BLaER1 (cell line): Measurements from ENCODE around the gene IL2RG.
A peak's percentile ranks its signal among the peaks of the same experiment; 100 is the strongest.

Source experiments
- H3K27ac ChIP-seq: shearing (Covaris generic); formaldehyde crosslinking; 2 replicates; pipeline ENCODE4 v1.8.1; 2022
- H3K27me3 ChIP-seq: shearing (Covaris generic); formaldehyde crosslinking; 2 replicates; pipeline ENCODE4 v1.8.1; 2022
- H3K36me3 ChIP-seq: shearing (Covaris generic); formaldehyde crosslinking; 2 replicates; pipeline ENCODE4 v1.8.1; 2022
- H3K4me1 ChIP-seq: shearing (Covaris generic); formaldehyde crosslinking; 2 replicates; pipeline ENCODE4 v1.8.1; 2022
- H3K4me2 ChIP-seq: shearing (Covaris generic); formaldehyde crosslinking; 2 replicates; pipeline ENCODE4 v1.8.1; 2022
- H3K4me3 ChIP-seq: shearing (Covaris generic); formaldehyde crosslinking; 2 replicates; pipeline ENCODE4 v1.8.1; 2022
- H3K9ac ChIP-seq: shearing (Covaris generic); formaldehyde crosslinking; 2 replicates; pipeline ENCODE4 v1.8.1; 2022
- H3K9me3 ChIP-seq: shearing (Covaris generic); formaldehyde crosslinking; 2 replicates; pipeline ENCODE4 v1.8.1; 2022
- H4K20me1 ChIP-seq: shearing (Covaris generic); formaldehyde crosslinking; 2 replicates; pipeline ENCODE4 v1.8.1; 2022
- Cebpa-rat ChIP-seq: shearing (Covaris generic); IDR thresholded peaks from 2 replicates; pipeline ENCODE4 v1.8.1; 2022

The IL2RG gene

GRCh38 chrX:71111921-71112431 lies 599 bp upstream of the IL2RG start:
- Histone ChIP-seq H3K27me3 (peaks cover 81% of the 10 kb centered on the region), H3K36me3 (no peaks in the 10 kb centered on the region; the same call in 1 of the 2 replicates), H3K9me3 (no peaks in the 10 kb centered on the region), H3K4me1 (peaks cover 55% of the 10 kb centered on the region), H3K4me3 (peak overlapping the region; percentile 67), H4K20me1 (no peaks in the 10 kb centered on the region), H3K4me2 (peak overlapping the region; percentile 86), H3K9ac (peak overlapping the region; percentile 72), H3K27ac (peak overlapping the region; percentile 78)
- TF ChIP-seq Cebpa-rat = no peak

- Histone ChIP-seq H3K4me2 (peak overlapping the region; percentile 86), H3K4me3 (peak overlapping the region; percentile 67), H3K4me1 (peaks cover 84% of the 10 kb centered on the region), H4K20me1 (no peaks in the 10 kb centered on the region), H3K9ac (peak overlapping the region; percentile 76), H3K36me3 (no peaks in the 10 kb centered on the region; the same call in 1 of the 2 replicates), H3K27me3 (peaks cover 89% of the 10 kb centered on the region), H3K9me3 (no peaks in the 10 kb centered on the region), H3K27ac (peak overlapping the region; percentile 78)
- TF ChIP-seq Cebpa-rat = no peak
Measured at GRCh38 chrX:71109051-71109450, 2.3 kb downstream of the IL2RG start.

- peak overlapping the region; percentile 76 for H3K9ac ChIP-seq
- TF ChIP-seq Cebpa-rat = no peak
- H3K4me2 ChIP-seq = peak overlapping the region; percentile 86
Measured at GRCh38 chrX:71107762-71108360, 3.5 kb downstream of the IL2RG start.

GRCh38 chrX:71107245-71107644 lies 4.1 kb downstream of the IL2RG start:
- no peak for TF ChIP-seq Cebpa-rat
- peaks cover 90% of the 10 kb centered on the region for H3K4me1 ChIP-seq
- H3K27me3 ChIP-seq = peaks cover 84% of the 10 kb centered on the region
- peak overlapping the region; percentile 86 for H3K4me2 ChIP-seq
- no peaks in the 10 kb centered on the region for H3K9me3 ChIP-seq
- no peak overlapping the region; the same call in 1 of the 2 replicates for H3K4me3 ChIP-seq
- H3K36me3 ChIP-seq = no peaks in the 10 kb centered on the region; the same call in 1 of the 2 replicates
- H4K20me1 ChIP-seq = no peaks in the 10 kb centered on the region
- peak overlapping the region; percentile 76 for H3K9ac ChIP-seq
- H3K27ac ChIP-seq = peak overlapping the region; percentile 78

More at GRCh38 chrX:71107762-71108360, 3.5 kb downstream of the IL2RG start:
- Histone ChIP-seq H3K4me1 (peaks cover 90% of the 10 kb centered on the region), H3K27me3 (peaks cover 84% of the 10 kb centered on the region), H3K27ac (peak overlapping the region; percentile 78), H3K4me3 (peak overlapping the region; percentile 67), H4K20me1 (no peaks in the 10 kb centered on the region), H3K36me3 (no peaks in the 10 kb centered on the region; the same call in 1 of the 2 replicates), H3K9me3 (no peaks in the 10 kb centered on the region)

- Histone ChIP-seq H3K9ac (peak within 1 kb of the TSS; percentile 76), H3K9me3 (no peaks in the 10 kb centered on the region), H3K4me1 (peaks cover 91% of the 10 kb centered on the region), H3K4me3 (peak within 1 kb of the TSS; percentile 67; the same call in 1 of the 2 replicates), H4K20me1 (no peaks in the 10 kb centered on the region; the same call in 1 of the 2 replicates), H3K4me2 (peak within 1 kb of the TSS; percentile 86), H3K27ac (peak within 1 kb of the TSS; percentile 78), H3K27me3 (peaks cover 84% of the 10 kb centered on the region), H3K36me3 (no peaks in the 10 kb centered on the region; the same call in 1 of the 2 replicates)
- no peak for TF ChIP-seq Cebpa-rat
Measured at GRCh38 chrX:71106427-71106826, 5.0 kb downstream of the IL2RG start, which contains the start of gene CXorf65. Gene CXorf65, minus strand, starts transcription at chrX:71106740. Its CDS starts 184 bp downstream, at chrX:71106556.

GRCh38 chrX:71105628-71106027 lies 5.7 kb downstream of the IL2RG start:
- no peak overlapping the region for H3K4me3 ChIP-seq
- H3K27me3 ChIP-seq = peaks cover 84% of the 10 kb centered on the region
- peak overlapping the region; percentile 86 for H3K4me2 ChIP-seq
- peak overlapping the region; percentile 78; the same call in 1 of the 2 replicates for H3K27ac ChIP-seq
- no peak for TF ChIP-seq Cebpa-rat
- H3K9ac ChIP-seq = no peak overlapping the region
- H4K20me1 ChIP-seq = no peaks in the 10 kb centered on the region; the same call in 1 of the 2 replicates
- no peaks in the 10 kb centered on the region for H3K9me3 ChIP-seq
- H3K4me1 ChIP-seq = peaks cover 95% of the 10 kb centered on the region
- H3K36me3 ChIP-seq = no peaks in the 10 kb centered on the region; the same call in 1 of the 2 replicates

- peak overlapping the region; percentile 86 for H3K4me2 ChIP-seq
- H4K20me1 ChIP-seq = peaks cover 9% of the 10 kb centered on the region; the same call in 1 of the 2 replicates
- TF ChIP-seq Cebpa-rat = no peak
- H3K4me3 ChIP-seq = peak overlapping the region; percentile 62
- H3K9me3 ChIP-seq = no peaks in the 10 kb centered on the region
- H3K27ac ChIP-seq = peak overlapping the region; percentile 89
- H3K27me3 ChIP-seq = peaks cover 83% of the 10 kb centered on the region
- peaks cover 82% of the 10 kb centered on the region for H3K4me1 ChIP-seq
- peak overlapping the region; percentile 80 for H3K9ac ChIP-seq
- H3K36me3 ChIP-seq = no peaks in the 10 kb centered on the region; the same call in 1 of the 2 replicates
Measured at GRCh38 chrX:71103110-71103983, 8.0 kb downstream of the IL2RG start.

- Histone ChIP-seq H4K20me1 (peaks cover 15% of the 10 kb centered on the region; the same call in 1 of the 2 replicates), H3K4me3 (no peak overlapping the region), H3K4me2 (peak overlapping the region; percentile 86; the same call in 1 of the 2 replicates), H3K36me3 (no peaks in the 10 kb centered on the region), H3K4me1 (peaks cover 82% of the 10 kb centered on the region), H3K27me3 (peaks cover 83% of the 10 kb centered on the region), H3K27ac (peak overlapping the region; percentile 89), H3K9ac (peak overlapping the region; percentile 80; the same call in 1 of the 2 replicates), H3K9me3 (no peaks in the 10 kb centered on the region)
- no peak for TF ChIP-seq Cebpa-rat
Measured at GRCh38 chrX:71102292-71102691, 9.1 kb downstream of the IL2RG start.
